Endothelial cell of umbilical vein (primary cell): ENCODE data around the gene EFNA2. TPM values are rescaled to one million over a fixed set of nuclear protein-coding genes. Genes with fewer than 3 reads are reported as not detected.

Experiments used
- BruUV-seq: library from RNA; stranded (reverse); fragments of 400-500 nt; replicated peaks from 2 replicates; lab custom pipeline; 2021; lab: Mats Ljungman, UMichigan
- CTCF ChIA-PET: fragments of 300-600, 350-600 bp; sonication (Branson Sonifier 250); formaldehyde crosslinking; loops from one replicate; lab custom pipeline; 2021; ENCODE audit warnings: antibody characterized with exemption, inconsistent platforms; lab: Charles Lee
- POLR2A ChIA-PET: fragments of 300-600, 350-600 bp; sonication (Branson Sonifier 250); formaldehyde crosslinking; loops from one replicate; lab custom pipeline; 2021; ENCODE audit warnings: antibody characterized with exemption, inconsistent platforms; lab: Charles Lee
- DNase-seq: peaks from one replicate; pipeline ENCODE4 v3.0.0-alpha.2; 2011; ENCODE audit warnings: low read depth, low spot score
- FAIRE-seq: peaks from 2 replicates; lab custom pipeline; 2011; peaks lifted over from hg19 to GRCh38; lab: Jason Lieb, UNC
- H2AFZ ChIP-seq: 2 replicates; pipeline ENCODE4 v1.6.0; 2012; ENCODE audit warnings: low read depth, low read length, control low read depth, inconsistent platforms
- H3K27ac ChIP-seq: 2 replicates; pipeline ENCODE4 v1.5.1; 2011; ENCODE audit warnings: low read depth, mild to moderate bottlenecking, control low read depth, low read length, moderate library complexity; ENCODE audit not compliant: insufficient read depth
- H3K27me3 ChIP-seq, 2 experiments: 2 replicates each; pipeline versions ENCODE4 v1.6.0 to v1.6.1; 2011; ENCODE audit warnings: low read length in 2 of 2, mixed read lengths in 1 of 2; ENCODE audit not compliant: control insufficient read depth in 2 of 2, insufficient read depth in 2 of 2
- H3K36me3 ChIP-seq, 2 experiments: 2 replicates in 1 of 2; 3 replicates in 1 of 2; pipeline ENCODE4 v1.5.1; 2011; ENCODE audit warnings: low read length in 2 of 2, mild to moderate bottlenecking in 1 of 2, moderate library complexity in 1 of 2; ENCODE audit not compliant: control insufficient read depth in 2 of 2, insufficient read depth in 2 of 2; ENCODE audit errors: extremely low read depth in 1 of 2
- H3K4me1 ChIP-seq: 3 replicates; pipeline ENCODE4 v1.5.1; 2011; ENCODE audit warnings: mild to moderate bottlenecking, low read length; ENCODE audit not compliant: control insufficient read depth, insufficient read depth; ENCODE audit errors: extremely low read depth
- H3K4me2 ChIP-seq: 2 replicates; pipeline ENCODE4 v1.6.1; 2011; ENCODE audit warnings: low read length, control low read depth, mixed read lengths; ENCODE audit not compliant: insufficient read depth
- H3K4me3 ChIP-seq, 3 experiments: fragments of 200-600 bp in 1 of 3; sonication (generic), shearing (Covaris generic) in 1 of 3; replicated peaks in 1 of 3; 2 replicates each; pipeline ENCODE4 v1.5.1; 2011 to 2016; ENCODE audit warnings: control low read depth in 3 of 3, low read length in 3 of 3, mild to moderate bottlenecking in 2 of 3, inconsistent platforms in 1 of 3, low read depth in 1 of 3, moderate library complexity in 1 of 3; ENCODE audit not compliant: insufficient read depth in 1 of 3
- H3K79me2 ChIP-seq: 2 replicates; pipeline ENCODE4 v1.6.0; 2012; ENCODE audit warnings: low read length, inconsistent platforms; ENCODE audit not compliant: control insufficient read depth, insufficient read depth
- H3K9ac ChIP-seq: replicated peaks from 2 replicates; pipeline ENCODE3; 2011; ENCODE audit warnings: low read length, control low read depth; ENCODE audit not compliant: insufficient read depth; ENCODE audit errors: extremely low read depth
- H3K9me1 ChIP-seq: replicated peaks from 3 replicates; pipeline ENCODE4 v1.6.0; 2011; ENCODE audit warnings: mild to moderate bottlenecking, low read length; ENCODE audit not compliant: control insufficient read depth, insufficient read depth; ENCODE audit errors: extremely low read depth
- H3K9me3 ChIP-seq: replicated peaks from 2 replicates; pipeline ENCODE4 v1.5.1; 2012; ENCODE audit warnings: low read length, inconsistent platforms; ENCODE audit not compliant: control insufficient read depth, insufficient read depth
- H4K20me1 ChIP-seq: replicated peaks from 2 replicates; pipeline ENCODE3; 2011; ENCODE audit warnings: mild to moderate bottlenecking, low read length; ENCODE audit not compliant: control insufficient read depth, insufficient read depth; ENCODE audit errors: extremely low read depth
- CTCF ChIP-seq, 2 donors: IDR thresholded peaks; 1 replicate in 1 of 2; 2 replicates in 1 of 2; pipeline ENCODE4 v1.5.1; 2011; ENCODE audit warnings: low read length in 2 of 2, mild to moderate bottlenecking in 2 of 2, moderate library complexity in 2 of 2, control low read depth in 1 of 2, inconsistent platforms in 1 of 2, low read depth in 1 of 2; ENCODE audit not compliant: insufficient read depth in 1 of 2; ENCODE audit errors: extremely low read depth in 1 of 2
- EZH2 ChIP-seq: IDR thresholded peaks from 2 replicates; pipeline ENCODE4 v1.6.1; 2012; ENCODE audit warnings: borderline replicate concordance, low read depth, mild to moderate bottlenecking, moderate library complexity, low read length, inconsistent platforms; ENCODE audit not compliant: severe bottlenecking
- FOS ChIP-seq: IDR thresholded peaks from 2 replicates; pipeline ENCODE4 v1.6.1; 2011; ENCODE audit warnings: mild to moderate bottlenecking, low read length, moderate library complexity, borderline replicate concordance; ENCODE audit not compliant: insufficient read depth
- GATA2 ChIP-seq: IDR thresholded peaks from 2 replicates; pipeline ENCODE4 v1.7.0; 2011; ENCODE audit warnings: low read depth, mild to moderate bottlenecking, moderate library complexity, mixed read lengths, low read length; ENCODE audit not compliant: insufficient read length, insufficient read depth
- JUN ChIP-seq: IDR thresholded peaks from 2 replicates; pipeline ENCODE4 v1.6.1; 2011; ENCODE audit warnings: borderline replicate concordance, low read depth; ENCODE audit not compliant: insufficient read length, insufficient read depth
- MAX ChIP-seq: IDR thresholded peaks from 2 replicates; pipeline ENCODE4 v1.6.1; 2011; ENCODE audit not compliant: insufficient read depth, insufficient read length
- MYC ChIP-seq: IDR thresholded peaks from one replicate; pipeline ENCODE4 v1.6.1; 2011; ENCODE audit warnings: mild to moderate bottlenecking, low read depth, low read length
- POLR2A ChIP-seq: IDR thresholded peaks from 2 replicates; pipeline ENCODE4 v1.6.1; 2012; ENCODE audit warnings: low read depth, mild to moderate bottlenecking, control low read depth, low read length
- POLR2AphosphoS5 ChIP-seq: IDR thresholded peaks from 2 replicates; pipeline ENCODE4 v1.6.1; 2012; ENCODE audit warnings: low read depth, mild to moderate bottlenecking, control low read depth, low read length, moderate library complexity; ENCODE audit not compliant: insufficient read depth
- dilution Hi-C: fragments of 300-500 bp; cut with MboI; formaldehyde crosslinking; loops from one replicate; pipeline ENCODE4 v1.15.0; 2019; ENCODE audit warnings: low sequenced_read_pairs; ENCODE audit not compliant: extremely low pct_ligation_motif_present
- intact Hi-C: fragments of 100-400 bp; cut with micrococcal nuclease; formaldehyde crosslinking; loops from one replicate; pipeline ENCODE4 v1.10.0; 2022
- polyA plus RNA-seq, 4 experiments: library from polyadenylated mRNA; depleted of rRNA in 3 of 4; stranded (reverse) in 3 of 4; unstranded in 1 of 4; fragments of >200 nt; gene quantifications; 2 replicates each; pipeline versions ENCODE4 v1.2.1 to v1.2.3, GENCODE V29; 2011 to 2012; ENCODE audit warnings: missing spikeins in 1 of 4
- total RNA-seq: library from RNA; stranded (reverse); gene quantifications from 2 replicates; pipeline ENCODE4 v1.2.3, GENCODE V29; 2021

The EFNA2 gene
- total and polyA plus RNA-seq, 2 donors (not counting 3 experiments of a cell fraction or from before 2014, with no cell fraction given), result 0.52 to 1.1 TPM

DNA sequence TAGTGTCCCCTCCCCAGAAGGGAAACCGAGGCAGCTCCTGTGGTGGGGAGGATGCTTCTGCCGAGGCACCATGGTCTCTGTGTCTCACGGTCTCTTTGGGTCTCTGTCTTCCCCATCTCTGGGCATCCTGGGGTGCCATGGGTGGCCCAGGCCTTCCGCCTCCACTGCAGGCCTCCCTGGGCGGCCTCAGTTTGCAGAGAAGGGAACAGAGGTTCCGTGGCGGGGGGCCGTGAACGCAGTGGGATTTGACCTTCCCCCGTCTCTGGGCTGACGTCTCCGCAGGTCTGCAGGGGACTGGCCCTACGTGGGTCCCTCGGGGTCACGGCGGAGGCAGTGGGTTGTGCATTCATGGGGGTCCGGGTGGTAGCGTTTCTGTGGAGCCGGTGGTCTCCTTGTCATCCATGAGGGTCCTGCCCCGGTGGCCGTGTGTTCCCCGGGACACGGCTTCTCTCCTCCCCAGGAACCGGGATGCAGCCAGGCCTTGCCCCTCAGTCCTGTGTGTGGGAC, 4.6 kb downstream of the EFNA2 start:
- H3K9ac ChIP-seq, result no peak overlapping the region
- ChIA-PET POLR2A (no interaction called here), CTCF (interaction anchor here (1.2 kb wide), 1 partner anchor 36 kb away, joined by 3 read pairs; no protein-coding TSS in a partner anchor)
- dilution Hi-C loops, result no loop called here
- TF ChIP-seq EZH2, result no peak
- no peak for TF ChIP-seq GATA2
- TF ChIP-seq CTCF (IDR thresholded peaks at IDR 0.05; ENCODE audit: extremely low read depth in 1 of 2, insufficient read depth in 1 of 2, low read depth in 1 of 2, low read length in 2 of 2), result no peak
- TF ChIP-seq MAX, result no peak
- no peak for TF ChIP-seq FOS
- TF ChIP-seq JUN, result no peak
- TF ChIP-seq MYC, result no peak
- TF ChIP-seq POLR2A, result no peak
- TF ChIP-seq POLR2AphosphoS5, result no peak
- peaks cover under 1% of the 10 kb centered on the region for H3K4me1 ChIP-seq
- intact Hi-C loops, result no loop called here
- no peaks in the 10 kb centered on the region for H3K9me1 ChIP-seq
- FAIRE-seq (no peak), DNase-seq (no peak)
- H3K27ac ChIP-seq, result no peak overlapping the region
- H4K20me1 ChIP-seq, result no peaks in the 10 kb centered on the region
- no peak overlapping the region for H3K4me3 ChIP-seq
- peaks cover 5 to 9% of the 10 kb centered on the region in 2 experiments for H3K27me3 ChIP-seq
- no peak overlapping the region for H3K4me2 ChIP-seq
- no peaks in the 10 kb centered on the region for H3K36me3 ChIP-seq
- no peak overlapping the region for H2AFZ ChIP-seq
- no TSS peak for BruUV-seq
- no peaks in the 10 kb centered on the region for H3K79me2 ChIP-seq
- no peaks in the 10 kb centered on the region for H3K9me3 ChIP-seq
